GM10266 (cell line): ENCODE measurements around the gene BICC1.

Source experiments
- DNase-seq: peaks from one replicate; pipeline ENCODE4 v3.0.0; 2012; ENCODE audit errors: extremely low spot score
- TF ChIP-seq, protein P1 (sequence below): IDR thresholded peaks from 2 replicates; pipeline ENCODE4 v1.5.1; 2012; ENCODE audit warnings: mild to moderate bottlenecking, low read depth; ENCODE audit not compliant: control insufficient read depth, insufficient read depth; ENCODE audit errors: missing control alignments

The BICC1 gene

DNA sequence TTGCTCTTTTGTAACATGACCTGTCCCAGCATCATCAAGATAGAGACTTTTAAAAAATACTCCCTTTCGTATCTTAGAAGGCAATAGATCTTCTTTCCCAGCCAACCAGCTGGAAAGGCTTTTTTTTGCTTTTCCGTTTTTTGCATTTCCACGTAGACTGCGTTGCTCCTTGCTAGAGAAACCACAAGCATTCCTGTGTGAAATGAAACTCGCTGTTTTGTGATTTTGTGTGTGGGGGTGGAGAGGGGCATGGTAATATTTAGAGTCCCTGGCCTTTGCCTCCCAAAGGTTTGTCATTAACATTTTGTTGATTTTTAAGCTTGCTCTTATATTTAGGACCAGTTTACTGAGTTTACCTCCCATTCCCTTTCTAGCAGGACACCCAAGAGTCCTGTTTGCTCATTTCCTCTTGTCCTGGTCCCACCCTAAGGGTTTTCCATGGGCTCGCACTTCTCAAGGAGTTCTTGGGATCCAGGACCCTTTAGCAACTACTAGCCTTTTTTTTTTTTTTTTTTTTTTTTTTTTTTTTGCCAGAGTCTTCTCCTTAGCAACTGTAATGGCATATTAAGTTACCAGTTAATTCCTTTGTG is 243.6 kb downstream of the BICC1 start:
- TF ChIP-seq, protein P1, sequence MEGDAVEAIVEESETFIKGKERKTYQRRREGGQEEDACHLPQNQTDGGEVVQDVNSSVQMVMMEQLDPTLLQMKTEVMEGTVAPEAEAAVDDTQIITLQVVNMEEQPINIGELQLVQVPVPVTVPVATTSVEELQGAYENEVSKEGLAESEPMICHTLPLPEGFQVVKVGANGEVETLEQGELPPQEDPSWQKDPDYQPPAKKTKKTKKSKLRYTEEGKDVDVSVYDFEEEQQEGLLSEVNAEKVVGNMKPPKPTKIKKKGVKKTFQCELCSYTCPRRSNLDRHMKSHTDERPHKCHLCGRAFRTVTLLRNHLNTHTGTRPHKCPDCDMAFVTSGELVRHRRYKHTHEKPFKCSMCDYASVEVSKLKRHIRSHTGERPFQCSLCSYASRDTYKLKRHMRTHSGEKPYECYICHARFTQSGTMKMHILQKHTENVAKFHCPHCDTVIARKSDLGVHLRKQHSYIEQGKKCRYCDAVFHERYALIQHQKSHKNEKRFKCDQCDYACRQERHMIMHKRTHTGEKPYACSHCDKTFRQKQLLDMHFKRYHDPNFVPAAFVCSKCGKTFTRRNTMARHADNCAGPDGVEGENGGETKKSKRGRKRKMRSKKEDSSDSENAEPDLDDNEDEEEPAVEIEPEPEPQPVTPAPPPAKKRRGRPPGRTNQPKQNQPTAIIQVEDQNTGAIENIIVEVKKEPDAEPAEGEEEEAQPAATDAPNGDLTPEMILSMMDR: no peak
- no peak for DNase-seq

DNA sequence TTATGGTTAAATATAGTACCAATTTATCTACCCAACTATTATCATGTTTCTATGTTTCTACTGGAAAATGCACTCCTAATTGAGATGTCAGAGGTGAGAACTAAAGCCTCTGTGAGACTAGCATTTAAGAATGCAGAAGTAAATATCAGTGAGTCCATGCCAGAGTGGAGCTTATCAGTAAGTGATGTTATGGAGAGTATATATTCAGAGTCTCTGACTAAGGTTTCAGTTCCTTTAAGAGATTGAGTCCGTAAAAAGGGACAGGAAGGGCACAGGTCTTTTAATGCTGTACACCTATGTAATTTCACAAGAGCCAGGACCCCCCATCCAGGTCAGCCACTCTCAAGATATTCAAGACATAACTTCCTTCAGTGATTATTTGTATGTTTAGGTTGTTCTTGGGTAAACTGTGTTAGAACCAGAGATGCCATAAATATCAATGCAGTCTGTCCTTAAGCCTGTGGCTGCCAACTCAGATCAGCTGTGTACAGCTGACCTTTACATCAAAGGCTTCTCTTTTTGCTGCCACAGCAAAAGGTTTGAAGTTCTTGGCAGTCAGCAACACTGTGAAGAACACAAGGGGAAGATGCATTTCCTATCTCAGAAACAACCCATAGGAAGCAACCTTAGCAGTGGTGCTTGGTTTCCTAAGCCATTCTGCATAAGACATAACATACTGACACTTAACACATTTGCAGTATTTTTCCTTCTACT is 244.8 kb downstream of the BICC1 start:
- DNase-seq: no peak
- TF ChIP-seq, protein P1: no peak

DNA sequence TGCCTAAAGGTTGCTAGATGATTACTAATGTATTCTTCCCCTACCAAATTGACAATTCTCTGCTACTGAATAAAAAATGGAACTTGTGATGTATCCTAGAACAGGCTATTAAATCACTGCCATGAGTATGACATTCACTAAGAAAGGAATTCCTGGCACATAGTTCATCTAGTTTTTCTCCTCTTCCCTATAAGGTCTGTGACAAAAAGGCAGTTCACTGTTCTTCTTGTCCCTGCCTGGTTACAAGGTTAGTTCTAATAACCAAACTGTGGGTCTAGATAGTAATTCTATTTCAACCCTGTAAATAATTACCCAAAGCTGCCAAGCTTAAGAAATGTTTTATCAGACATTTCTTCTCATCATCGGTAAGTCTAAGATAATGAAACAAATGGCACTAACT is 245.6 kb downstream of the BICC1 start:
- no peak for DNase-seq
- TF ChIP-seq, protein P1: no peak

DNA sequence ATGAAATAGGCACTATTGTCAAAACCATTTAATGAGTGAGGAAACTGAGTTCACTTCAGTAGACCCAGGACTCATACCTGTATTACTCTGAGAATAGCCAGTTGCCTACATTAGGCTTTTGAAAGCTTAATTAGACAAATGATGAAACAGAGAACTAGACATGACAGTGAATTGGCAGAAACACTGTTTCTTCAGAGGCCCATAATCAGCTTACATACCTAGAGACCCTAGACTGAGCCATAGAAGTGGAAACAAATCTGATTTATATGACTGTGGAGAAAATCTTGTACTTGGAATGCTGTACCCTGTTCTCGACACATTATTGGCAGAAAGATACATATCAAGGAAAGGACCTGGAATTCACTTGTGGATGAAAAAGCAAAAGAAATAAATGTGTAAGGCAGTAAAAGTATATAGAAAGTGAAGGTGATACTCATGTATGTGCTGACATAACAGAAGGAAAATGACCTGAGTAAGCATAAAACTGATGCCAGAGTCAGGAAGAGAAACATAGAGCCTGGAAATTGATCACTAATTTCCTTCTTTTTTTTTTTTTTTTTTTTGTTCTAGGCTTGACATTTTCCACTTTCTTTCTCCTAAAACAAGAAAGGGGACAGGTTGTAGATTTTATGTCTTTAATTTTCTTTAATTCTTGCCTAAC is 251.5 kb downstream of the BICC1 start:
- no peak for DNase-seq
- TF ChIP-seq, protein P1: no peak

DNA sequence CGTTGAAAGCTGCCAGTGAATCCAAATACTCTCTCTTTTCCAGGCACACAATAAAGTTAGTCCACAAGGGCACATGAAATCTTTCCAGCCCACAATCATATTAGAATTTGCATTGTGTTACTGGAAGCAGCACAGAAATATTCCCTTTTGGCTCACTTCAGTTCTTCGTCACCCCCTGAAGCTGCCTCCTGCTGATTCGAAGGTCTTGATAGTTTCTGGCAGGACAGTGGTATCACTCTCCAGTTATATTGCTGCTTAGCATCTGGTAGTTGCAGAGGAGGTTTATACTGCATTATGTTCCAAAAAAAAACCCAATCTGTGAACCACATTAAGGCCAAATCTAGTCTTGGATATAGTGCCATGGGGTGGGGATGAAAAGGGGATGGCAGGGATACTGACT is 253.2 kb downstream of the BICC1 start:
- DNase-seq: no peak
- TF ChIP-seq, protein P1: no peak

DNA sequence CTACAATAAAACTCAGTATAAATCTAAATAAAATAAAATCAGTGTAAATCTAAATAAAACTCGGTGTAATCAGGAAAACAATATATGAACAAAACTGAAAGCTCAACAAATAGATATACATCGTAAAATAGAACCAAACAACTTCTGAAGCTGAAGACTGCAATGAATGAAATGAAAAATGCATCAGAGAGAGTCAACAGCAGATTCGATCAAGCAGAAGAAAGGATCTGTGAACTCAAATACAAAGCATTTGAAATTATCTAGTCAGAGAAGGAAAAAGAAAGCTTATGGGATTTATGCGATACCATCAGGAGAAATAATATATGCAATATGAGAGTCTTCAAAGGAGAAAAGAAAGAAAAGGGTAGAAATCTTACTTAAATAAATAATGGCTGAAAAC is 255.0 kb downstream of the BICC1 start:
- TF ChIP-seq, protein P1: no peak

DNA sequence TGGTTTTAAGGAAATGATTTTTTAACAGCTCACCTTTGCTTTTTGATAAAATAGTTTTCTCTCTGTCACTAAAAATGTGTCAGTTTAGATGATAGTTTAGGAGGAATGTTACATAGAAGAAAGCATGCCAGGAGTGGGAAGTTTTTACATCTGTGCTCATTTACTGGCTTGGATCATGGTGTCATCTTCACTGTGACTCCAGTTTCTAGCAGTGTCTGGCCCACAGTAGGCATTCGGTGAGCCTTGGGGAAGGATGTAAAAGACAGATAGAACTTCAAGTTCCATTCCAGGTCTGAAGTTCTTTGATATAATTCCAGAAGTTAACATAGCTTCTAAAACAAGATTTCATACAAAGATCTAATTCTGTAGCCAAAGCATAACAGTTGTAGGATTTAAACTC is 259.2 kb downstream of the BICC1 start:
- DNase-seq: no peak
- TF ChIP-seq, protein P1: no peak

More for the DNA sequence above, 255.0 kb downstream of the BICC1 start:
- DNase-seq: no peak
